Liver (tissue), 9 donors: ENCODE data around the gene ZDHHC14. TPM values are rescaled to one million over a fixed set of nuclear protein-coding genes. Genes with fewer than 3 reads are reported as not detected.

Experiments used
- DNase-seq: peaks from one replicate; pipeline ENCODE4 v3.0.0-alpha.2; 2017; ENCODE audit warnings: low spot score
- H3K27ac ChIP-seq, 2 donors: one replicate each; pipeline ENCODE4 v1.7.0; 2013; ENCODE audit warnings: inconsistent platforms in 2 of 2, low read length in 2 of 2, control low read depth in 1 of 2, low read depth in 1 of 2, mild to moderate bottlenecking in 1 of 2
- H3K27me3 ChIP-seq, 4 donors: one replicate each; pipeline versions ENCODE4 v1.6.1 to v1.7.0; 2013; ENCODE audit warnings: low read length in 3 of 4, inconsistent platforms in 1 of 4, mild to moderate bottlenecking in 1 of 4, moderate library complexity in 1 of 4; ENCODE audit not compliant: control insufficient read depth in 4 of 4, insufficient read depth in 4 of 4
- H3K36me3 ChIP-seq, 4 donors: one replicate each; pipeline versions ENCODE4 v1.6.1 to v1.7.0; 2013; ENCODE audit warnings: low read length in 3 of 4, mild to moderate bottlenecking in 3 of 4, low read depth in 1 of 4, moderate library complexity in 1 of 4; ENCODE audit not compliant: control insufficient read depth in 4 of 4, insufficient read depth in 3 of 4
- H3K4me1 ChIP-seq, 4 donors: one replicate each; pipeline versions ENCODE4 v1.6.1 to v1.7.0; 2013; ENCODE audit warnings: low read length in 3 of 4, mild to moderate bottlenecking in 3 of 4, moderate library complexity in 1 of 4; ENCODE audit not compliant: control insufficient read depth in 4 of 4, insufficient read depth in 4 of 4
- H3K4me3 ChIP-seq, 3 donors: one replicate each; pipeline versions ENCODE4 v1.6.1 to v1.7.0; 2013; ENCODE audit warnings: low read length in 3 of 3, control low read depth in 1 of 3, low read depth in 1 of 3, mild to moderate bottlenecking in 1 of 3
- H3K9ac ChIP-seq, 2 donors: one replicate each; pipeline ENCODE4 v1.7.0; 2013; ENCODE audit warnings: low read length in 2 of 2, mild to moderate bottlenecking in 2 of 2, moderate library complexity in 2 of 2, control low read depth in 1 of 2, low read depth in 1 of 2
- H3K9me3 ChIP-seq, 4 donors: one replicate each; pipeline versions ENCODE4 v1.6.1 to v1.7.0; 2013; ENCODE audit warnings: low read length in 3 of 4; ENCODE audit not compliant: control insufficient read depth in 4 of 4
- ATF3 ChIP-seq: IDR thresholded peaks from 2 replicates; pipeline ENCODE4 v1.6.1; 2016; ENCODE audit warnings: antibody characterized with exemption
- CTCF ChIP-seq: fragments of 150-350 bp; IDR thresholded peaks from 2 replicates; pipeline ENCODE4 v1.5.1; 2017; ENCODE audit warnings: improper control_type of control experiment, low read depth, low read length; ENCODE audit not compliant: missing input control
- FOXA1 ChIP-seq: IDR thresholded peaks from 2 replicates; pipeline ENCODE4 v1.6.1; 2016; ENCODE audit warnings: antibody characterized with exemption
- GABPA ChIP-seq, 2 donors: IDR thresholded peaks in 1 of 2; conservative IDR thresholded peaks in 1 of 2; 2 replicates each; pipeline ENCODE4 v1.6.1; 2016; ENCODE audit warnings: antibody characterized with exemption in 2 of 2, mild to moderate bottlenecking in 1 of 2, moderate library complexity in 1 of 2
- HNF4A ChIP-seq, 2 donors: conservative IDR thresholded peaks; 2 replicates each; pipeline ENCODE4 v1.6.1; 2016; ENCODE audit warnings: antibody characterized with exemption in 2 of 2, mild to moderate bottlenecking in 2 of 2
- NR2F2 ChIP-seq: IDR thresholded peaks from 2 replicates; pipeline ENCODE4 v1.6.1; 2016; ENCODE audit warnings: antibody characterized with exemption
- RAD21 ChIP-seq, 2 donors: IDR thresholded peaks; 2 replicates each; pipeline ENCODE4 v1.6.1; 2016; ENCODE audit warnings: antibody characterized with exemption in 2 of 2, mild to moderate bottlenecking in 2 of 2
- TAF1 ChIP-seq: conservative IDR thresholded peaks from 2 replicates; pipeline ENCODE4 v1.6.1; 2016; ENCODE audit warnings: antibody characterized with exemption, mild to moderate bottlenecking
- YY1 ChIP-seq: IDR thresholded peaks from 2 replicates; pipeline ENCODE4 v1.6.1; 2016; ENCODE audit warnings: antibody characterized with exemption, mild to moderate bottlenecking
- WGBS: extraction: QIAGEN DNeasy Blood & Tissue Kit; methylation state at CpG from one replicate; pipeline ENCODE4 v1.1.7; 2013; 5-methylcytosine and 5-hydroxymethylcytosine counted together
- polyA plus RNA-seq, 2 donors: library from polyadenylated mRNA; stranded (reverse) in 1 of 2; unstranded in 1 of 2; fragments of 200-250 nt in 1 of 2; fragments of >200 nt in 1 of 2; fragmentation: Nextera tagmentation in 1 of 2; extraction: Ambion mirVana in 1 of 2; gene quantifications; one replicate each; pipeline versions ENCODE4 v1.2.1 to v1.2.3, GENCODE V29; 2013 to 2015
- total RNA-seq, 2 donors: library from RNA; depleted of rRNA; stranded (reverse); fragments of >200 nt; gene quantifications; one replicate each; pipeline ENCODE4 v1.2.3, GENCODE V29; 2014
- TF ChIP-seq, protein P1 (sequence below): IDR thresholded peaks from 2 replicates; pipeline ENCODE4 v1.6.1; 2016; ENCODE audit warnings: antibody characterized with exemption
- TF ChIP-seq, protein P2 (sequence below): IDR thresholded peaks from 2 replicates; pipeline ENCODE4 v1.6.1; 2016; ENCODE audit warnings: antibody characterized with exemption, mild to moderate bottlenecking
- TF ChIP-seq, protein P3 (sequence below): IDR thresholded peaks from 2 replicates; pipeline ENCODE4 v1.6.1; 2016; ENCODE audit warnings: antibody characterized with exemption
- donor health status: healthy.
- donor health status: healthy.
- donor health status: healthy.
- donor health status: healthy.
- donor health status: healthy.

The ZDHHC14 gene
- total and polyA plus RNA-seq, 4 donors: 4.4 to 11.7 (median 8.4) TPM

DNA sequence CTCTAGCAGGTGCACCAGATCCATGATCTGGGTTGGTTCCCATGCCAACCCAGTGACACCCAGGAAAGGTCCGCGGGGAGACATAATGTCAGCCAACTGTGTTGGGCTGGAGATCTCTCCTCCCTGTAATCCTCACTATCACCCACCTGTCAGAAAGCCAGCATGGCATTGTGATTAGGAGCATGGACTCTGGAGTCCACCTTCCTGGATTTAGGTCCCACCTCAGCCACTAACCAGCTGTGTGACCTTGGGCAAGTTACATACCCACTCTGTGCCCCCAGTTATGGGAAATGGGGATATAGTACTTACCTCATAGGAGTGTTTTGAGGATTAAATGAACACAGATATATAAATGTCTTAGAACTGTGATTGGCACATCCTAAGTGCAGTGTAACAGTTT lies 97.9 kb downstream of the ZDHHC14 start:
- DNase-seq: no peak
- Histone ChIP-seq H3K27me3 (no peaks in the 10 kb centered on the region), H3K4me3 (no peak overlapping the region), H3K36me3 (no peaks in the 10 kb centered on the region), H3K4me1 (peaks cover 0 to 11% (median 6%) of the 10 kb centered on the region in 4 donors), H3K9ac (no peak overlapping the region), H3K27ac (no peak overlapping the region), H3K9me3 (no peaks in the 10 kb centered on the region)
- TF ChIP-seq NR2F2: no peak
- TF ChIP-seq RAD21 (IDR thresholded peaks at IDR 0.05): no peak
- no peak for TF ChIP-seq FOXA1
- no peak for TF ChIP-seq HNF4A (conservative IDR thresholded peaks at IDR 0.05)
- TF ChIP-seq, protein P1, sequence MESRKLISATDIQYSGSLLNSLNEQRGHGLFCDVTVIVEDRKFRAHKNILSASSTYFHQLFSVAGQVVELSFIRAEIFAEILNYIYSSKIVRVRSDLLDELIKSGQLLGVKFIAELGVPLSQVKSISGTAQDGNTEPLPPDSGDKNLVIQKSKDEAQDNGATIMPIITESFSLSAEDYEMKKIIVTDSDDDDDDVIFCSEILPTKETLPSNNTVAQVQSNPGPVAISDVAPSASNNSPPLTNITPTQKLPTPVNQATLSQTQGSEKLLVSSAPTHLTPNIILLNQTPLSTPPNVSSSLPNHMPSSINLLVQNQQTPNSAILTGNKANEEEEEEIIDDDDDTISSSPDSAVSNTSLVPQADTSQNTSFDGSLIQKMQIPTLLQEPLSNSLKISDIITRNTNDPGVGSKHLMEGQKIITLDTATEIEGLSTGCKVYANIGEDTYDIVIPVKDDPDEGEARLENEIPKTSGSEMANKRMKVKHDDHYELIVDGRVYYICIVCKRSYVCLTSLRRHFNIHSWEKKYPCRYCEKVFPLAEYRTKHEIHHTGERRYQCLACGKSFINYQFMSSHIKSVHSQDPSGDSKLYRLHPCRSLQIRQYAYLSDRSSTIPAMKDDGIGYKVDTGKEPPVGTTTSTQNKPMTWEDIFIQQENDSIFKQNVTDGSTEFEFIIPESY: no peak
- no peak for TF ChIP-seq GABPA (IDR thresholded peaks at IDR 0.05 in 1 of 2, conservative IDR thresholded peaks at IDR 0.05 in 1 of 2)
- TF ChIP-seq, protein P2, sequence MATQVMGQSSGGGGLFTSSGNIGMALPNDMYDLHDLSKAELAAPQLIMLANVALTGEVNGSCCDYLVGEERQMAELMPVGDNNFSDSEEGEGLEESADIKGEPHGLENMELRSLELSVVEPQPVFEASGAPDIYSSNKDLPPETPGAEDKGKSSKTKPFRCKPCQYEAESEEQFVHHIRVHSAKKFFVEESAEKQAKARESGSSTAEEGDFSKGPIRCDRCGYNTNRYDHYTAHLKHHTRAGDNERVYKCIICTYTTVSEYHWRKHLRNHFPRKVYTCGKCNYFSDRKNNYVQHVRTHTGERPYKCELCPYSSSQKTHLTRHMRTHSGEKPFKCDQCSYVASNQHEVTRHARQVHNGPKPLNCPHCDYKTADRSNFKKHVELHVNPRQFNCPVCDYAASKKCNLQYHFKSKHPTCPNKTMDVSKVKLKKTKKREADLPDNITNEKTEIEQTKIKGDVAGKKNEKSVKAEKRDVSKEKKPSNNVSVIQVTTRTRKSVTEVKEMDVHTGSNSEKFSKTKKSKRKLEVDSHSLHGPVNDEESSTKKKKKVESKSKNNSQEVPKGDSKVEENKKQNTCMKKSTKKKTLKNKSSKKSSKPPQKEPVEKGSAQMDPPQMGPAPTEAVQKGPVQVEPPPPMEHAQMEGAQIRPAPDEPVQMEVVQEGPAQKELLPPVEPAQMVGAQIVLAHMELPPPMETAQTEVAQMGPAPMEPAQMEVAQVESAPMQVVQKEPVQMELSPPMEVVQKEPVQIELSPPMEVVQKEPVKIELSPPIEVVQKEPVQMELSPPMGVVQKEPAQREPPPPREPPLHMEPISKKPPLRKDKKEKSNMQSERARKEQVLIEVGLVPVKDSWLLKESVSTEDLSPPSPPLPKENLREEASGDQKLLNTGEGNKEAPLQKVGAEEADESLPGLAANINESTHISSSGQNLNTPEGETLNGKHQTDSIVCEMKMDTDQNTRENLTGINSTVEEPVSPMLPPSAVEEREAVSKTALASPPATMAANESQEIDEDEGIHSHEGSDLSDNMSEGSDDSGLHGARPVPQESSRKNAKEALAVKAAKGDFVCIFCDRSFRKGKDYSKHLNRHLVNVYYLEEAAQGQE: no peak
- no peak for TF ChIP-seq ATF3
- TF ChIP-seq YY1: no peak
- TF ChIP-seq, protein P3, sequence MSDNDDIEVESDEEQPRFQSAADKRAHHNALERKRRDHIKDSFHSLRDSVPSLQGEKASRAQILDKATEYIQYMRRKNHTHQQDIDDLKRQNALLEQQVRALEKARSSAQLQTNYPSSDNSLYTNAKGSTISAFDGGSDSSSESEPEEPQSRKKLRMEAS: no peak
- TF ChIP-seq CTCF: no peak
- WGBS: 98% methylated on average over 2 of the region's 2 CpGs

- H3K9me3 ChIP-seq: no peaks in the 10 kb centered on the region
- 59% methylated on average over 7 of the region's 7 CpGs for WGBS
- H3K4me3 ChIP-seq: no peak overlapping the region
- no peaks in the 10 kb centered on the region for H3K36me3 ChIP-seq
- TF ChIP-seq TAF1: no peak
- TF ChIP-seq RAD21 (IDR thresholded peaks at IDR 0.05): peak in 1 of 2 donors; percentile 45
- peak overlapping the region in 1 of 2 donors; percentile 14 for H3K27ac ChIP-seq
- DNase-seq: no peak
- no peak overlapping the region for H3K9ac ChIP-seq
- H3K4me1 ChIP-seq: peaks cover 0 to 11% (median 6%) of the 10 kb centered on the region in 4 donors
- no peaks in the 10 kb centered on the region for H3K27me3 ChIP-seq
These were observed 98.7 kb downstream of the ZDHHC14 start for GRCh38 chr6:157479464-157480303.
